Measurements from ENCODE around the gene LINC01488. TPM values are rescaled to one million over a fixed set of nuclear protein-coding genes. Genes with fewer than 3 reads are reported as not detected.

Gene LINC01488
- total and polyA plus RNA-seq, 9 of the 15 experiments (the other 6 are each of a cell fraction or from before 2014, with no cell fraction given) = not detected

- TF ChIP-seq ATF3 (IDR thresholded peaks at IDR 0.05) (peak; percentile 95), ATF3 (CRISPR knock-in tag; conservative IDR thresholded peaks at IDR 0.05) (peak; percentile 67; the same call in 1 of the 2 replicates), CTCF (IDR thresholded peaks at IDR 0.05 in 2 of 3, conservative IDR thresholded peaks at IDR 0.05 in 1 of 3; ENCODE audit: insufficient read depth in 2 of 3, low read depth in 1 of 3, low read length in 3 of 3) (peak in 2 of 3 experiments; percentile 8 to 11; a peak in 1 of 6 replicates), GATAD2B (IDR thresholded peaks at IDR 0.05; ENCODE audit: borderline replicate concordance) (peak; percentile 87), CBX3 (IDR thresholded peaks at IDR 0.05; ENCODE audit: borderline replicate concordance in 1 of 2, low read length in 2 of 2) (peak in 1 of 2 experiments; percentile 19; a peak in 1 of 3 replicates), ZNF232 (CRISPR knock-in tag; IDR thresholded peaks at IDR 0.05) (no peak), ZNF212 (CRISPR knock-in tag; IDR thresholded peaks at IDR 0.05) (no peak), E4F1 (CRISPR knock-in tag; IDR thresholded peaks at IDR 0.05; ENCODE audit: borderline replicate concordance) (no peak), MED1 (CRISPR knock-in tag; IDR thresholded peaks at IDR 0.05; ENCODE audit: borderline replicate concordance) (no peak), ZNF318 (IDR thresholded peaks at IDR 0.05; ENCODE audit: borderline replicate concordance in 1 of 2, low read depth in 1 of 2) (no peak), USF1 (CRISPR knock-in tag; IDR thresholded peaks at IDR 0.05) (no peak)
These were observed 32.0 kb upstream of the LINC01488 start (continued) for GRCh38 chr11:69449320-69450063.

Measured in K562 (cell line).